SU-DHL-6 (cell line): ENCODE data around the gene ARHGAP45.

ENCODE experiments used
- CTCF ChIP-seq: fragments of 200-600 bp; sonication (generic); IDR thresholded peaks from one replicate; pipeline ENCODE4 v1.5.1; 2017; ENCODE audit warnings: antibody characterized with exemption, mild to moderate bottlenecking, low read length, moderate library complexity; ENCODE audit not compliant: insufficient read depth, poor library complexity, severe bottlenecking
- EZH2phosphoT487 ChIP-seq: fragments of 200-600 bp; sonication (generic), shearing (Covaris generic); conservative IDR thresholded peaks from 2 replicates; pipeline ENCODE4 v1.6.1; 2018; ENCODE audit warnings: mild to moderate bottlenecking, antibody characterized with exemption, low read length, moderate library complexity, mixed read lengths

GRCh38 chr19:1110809-1111640, 44.1 kb downstream of the ARHGAP45 start:
- TF ChIP-seq CTCF = no peak
- TF ChIP-seq EZH2phosphoT487 = no peak
